Stimulated activated naive CD4-positive, alpha-beta T cell treated with Interleukin-2 at 50 U/mL for 16 hours (primary cell): ENCODE results near the gene OR2J1.
"Not testable (repeated sequence)": the region's sequence is repeated elsewhere in the genome, so short reads cannot be mapped to it uniquely, and the experiment has no call there.

Experiments used
- DNase-seq: peaks from one replicate; lab custom pipeline; 2025; lab: John Stamatoyannopoulos, UW

OR2J1 gene

GRCh38 chr6:29099190-29099589 lies at the start of gene OR2J1:
TSS of gene OR2J1 (plus strand) at chr6:29099490. CDS start at chr6:29100943, 1,453 bp downstream.
- no peak for DNase-seq

- no peak for DNase-seq
Measured at GRCh38 chr6:29051680-29052079, 47.6 kb upstream of the OR2J1 start.

DNA sequence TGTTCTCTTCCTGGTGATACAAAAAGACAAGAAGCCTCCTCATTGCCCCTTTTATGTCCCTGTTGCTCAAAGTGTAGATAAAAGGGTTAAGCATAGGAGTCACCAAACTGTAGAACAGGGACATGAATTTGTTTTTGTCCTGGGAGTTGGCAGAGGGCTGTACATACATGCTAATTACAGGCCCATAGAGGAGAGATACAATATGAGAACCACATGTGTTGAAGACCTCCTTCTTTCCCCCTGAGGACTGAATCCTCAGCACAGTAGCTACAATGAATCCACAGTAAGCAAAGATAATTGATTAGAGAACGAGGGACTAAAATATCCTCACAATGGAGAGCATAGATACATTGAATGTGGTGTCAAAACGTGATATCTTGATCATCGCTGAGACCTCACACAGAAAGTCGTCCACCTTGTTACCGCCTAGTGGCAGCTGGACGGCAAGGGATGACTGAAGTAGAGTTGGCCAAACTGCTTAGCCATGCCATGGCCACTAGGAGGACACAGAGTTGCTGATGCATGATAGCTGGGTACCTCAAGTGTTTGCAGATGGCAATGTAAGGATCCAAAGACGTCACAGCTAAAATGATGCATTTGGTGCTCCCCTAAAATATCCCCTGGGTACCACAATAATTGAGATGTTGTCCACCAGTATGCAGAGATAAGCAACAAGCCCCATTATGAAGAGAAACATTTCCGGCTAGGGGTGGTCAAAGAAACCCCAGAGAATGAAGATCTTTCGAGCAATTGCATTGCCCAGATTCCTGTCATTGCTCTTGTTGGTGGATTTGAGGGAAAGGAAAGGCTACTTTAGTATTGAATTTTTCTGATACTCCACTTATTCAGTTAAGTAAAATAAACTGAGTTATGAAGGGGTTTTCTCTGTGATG lies 27.2 kb upstream of the OR2J1 start:
- no peak for DNase-seq

DNA sequence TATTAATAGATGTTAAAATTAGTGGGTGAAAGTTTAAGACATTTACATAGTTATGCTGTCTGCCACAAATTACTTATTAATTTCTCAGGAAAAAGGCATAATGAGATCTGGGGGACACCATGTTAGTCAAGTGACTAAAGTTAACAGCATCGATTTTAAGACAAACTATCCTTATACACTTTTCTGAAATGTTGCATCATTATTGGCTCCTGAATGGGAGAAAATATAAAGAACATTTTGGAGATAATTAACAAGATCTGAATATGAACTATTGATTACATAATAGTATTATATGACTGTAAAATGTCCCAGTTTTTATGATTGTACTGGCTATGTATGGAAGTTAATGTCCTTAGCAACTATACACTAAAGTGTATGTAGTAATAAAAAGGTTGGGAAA lies 20.1 kb upstream of the OR2J1 start:
- DNase-seq: no peak

DNA sequence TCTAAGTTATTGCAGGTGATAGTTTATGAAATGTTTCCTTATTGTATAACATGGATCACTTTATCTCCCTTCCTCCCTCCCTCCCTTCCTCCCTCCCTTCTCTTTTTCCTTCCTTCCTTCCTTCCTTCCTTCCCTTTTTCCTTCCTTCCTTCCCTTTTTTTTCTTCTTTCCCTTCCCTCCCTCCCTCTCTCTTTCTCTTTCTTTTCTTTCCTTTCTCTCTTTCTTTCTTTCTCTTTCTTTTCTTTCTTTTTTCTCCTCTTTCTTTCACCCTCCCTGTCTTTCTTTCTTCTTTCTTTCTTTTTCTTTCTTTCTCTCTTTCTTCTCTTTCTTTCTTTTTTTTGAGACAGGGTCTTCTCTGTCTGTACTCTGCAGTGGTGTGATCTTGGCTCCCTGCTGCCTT lies 18.0 kb upstream of the OR2J1 start:
- no peak for DNase-seq

DNA sequence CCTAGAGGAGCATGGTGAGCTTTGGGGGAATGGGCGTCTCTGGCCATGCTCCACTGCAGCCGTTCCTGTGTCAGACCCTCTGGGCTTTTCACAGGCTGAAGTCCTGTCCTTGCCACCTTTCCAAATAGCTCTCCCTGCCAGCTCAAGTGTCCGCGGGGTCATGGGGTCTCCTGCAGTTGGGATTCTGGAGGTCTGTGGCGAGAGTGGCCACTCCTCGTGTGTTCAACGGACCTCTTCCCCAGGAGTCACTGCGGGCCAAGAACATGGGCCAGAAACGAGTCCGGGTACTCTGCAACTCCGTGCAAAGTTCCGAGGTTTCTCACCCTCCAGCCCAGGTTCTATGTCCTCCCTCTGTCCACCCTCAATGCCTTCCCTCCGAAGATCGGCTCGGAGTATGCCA lies 16.8 kb upstream of the OR2J1 start:
- DNase-seq: no peak

DNA sequence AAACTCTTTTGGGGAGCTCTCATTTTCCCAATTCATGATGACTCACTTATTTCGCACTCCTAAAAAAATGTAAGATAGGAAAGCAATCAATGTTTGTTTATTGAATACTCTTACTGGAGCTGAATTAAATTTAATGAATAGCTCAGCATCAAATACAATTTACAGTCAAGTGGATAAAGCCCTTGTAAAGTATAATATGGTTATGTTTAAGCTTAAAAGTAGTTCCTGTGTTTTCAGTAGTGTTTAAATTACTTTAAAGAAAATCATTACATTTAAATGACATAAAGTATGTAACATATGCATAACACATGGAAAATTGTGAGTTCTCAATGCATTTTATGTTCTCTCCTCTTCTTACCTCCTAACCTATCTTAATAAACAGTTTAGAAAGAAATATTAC lies 12.1 kb upstream of the OR2J1 start, which contains the start of gene OR2B3:
Gene OR2B3 (minus strand): TSS at position 101 of the 400 bp plus-strand sequence. CDS start 65 bp downstream, at position 36.
- no peak for DNase-seq

DNA sequence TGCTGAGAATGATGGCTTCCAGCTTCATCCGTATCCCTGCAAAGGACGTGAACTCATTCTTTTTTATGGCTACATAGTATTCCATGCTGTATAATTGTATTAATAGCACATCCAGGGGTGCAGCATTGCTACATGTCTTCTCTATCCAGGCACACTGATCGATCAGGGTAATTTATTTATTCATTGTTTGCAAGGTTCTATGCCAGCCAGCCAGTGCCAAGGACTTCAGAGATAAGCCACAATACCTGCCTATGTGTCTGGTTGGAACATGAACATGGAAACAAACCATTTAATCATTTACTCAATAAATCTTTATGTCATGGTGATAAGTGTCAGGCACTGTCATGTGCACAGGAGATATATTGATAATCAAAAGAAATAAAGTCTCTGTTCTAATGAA lies 6.3 kb upstream of the OR2J1 start:
- DNase-seq: no peak

GRCh38 chr6:29097803-29098202 lies 1.5 kb upstream of the OR2J1 start:
- DNase-seq: no peak

DNA sequence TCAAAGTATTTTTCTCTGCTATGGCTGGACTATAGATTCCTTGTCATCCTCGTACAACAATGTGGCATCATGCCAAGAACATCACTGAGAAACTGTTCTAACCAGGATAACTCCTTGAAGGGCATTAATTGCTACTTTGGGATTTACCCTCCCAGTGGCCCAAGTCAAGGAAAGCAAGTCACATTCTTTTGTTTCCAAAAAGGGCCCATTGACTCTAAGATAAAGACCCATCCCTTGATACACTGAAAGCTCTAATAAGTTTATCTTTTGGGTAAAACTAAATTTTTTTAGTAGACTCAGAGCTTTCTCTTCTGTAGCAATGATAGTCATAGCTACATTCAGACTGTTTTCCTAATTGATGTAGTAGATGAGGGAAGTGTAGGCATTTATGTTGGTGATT lies 8.5 kb downstream of the OR2J1 start, which contains the start of gene OR2J3:
Gene OR2J3 (plus strand): TSS at position 301 of the 400 bp plus-strand sequence. CDS start 3,833 bp downstream, outside the sequence.
- DNase-seq: no peak

DNA sequence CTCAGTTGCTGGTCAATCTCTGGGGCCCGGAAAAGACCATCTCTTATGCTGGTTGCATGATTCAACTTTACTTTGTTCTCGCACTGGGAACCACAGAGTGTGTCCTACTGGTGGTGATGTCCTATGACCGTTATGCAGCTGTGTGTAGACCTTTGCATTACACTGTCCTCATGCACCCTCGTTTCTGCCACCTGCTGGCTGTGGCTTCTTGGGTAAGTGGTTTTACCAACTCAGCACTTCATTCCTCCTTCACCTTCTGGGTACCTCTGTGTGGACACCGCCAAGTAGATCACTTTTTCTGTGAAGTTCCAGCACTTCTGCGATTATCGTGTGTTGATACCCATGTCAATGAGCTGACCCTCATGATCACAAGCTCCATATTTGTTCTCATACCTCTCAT lies 12.8 kb downstream of the OR2J1 start:
- DNase-seq: no peak

GRCh38 chr6:29114964-29115363 lies 15.7 kb downstream of the OR2J1 start:
- DNase-seq: not testable (repeated sequence)

GRCh38 chr6:29129326-29130012 lies 30.2 kb downstream of the OR2J1 start:
- no peak for DNase-seq

DNA sequence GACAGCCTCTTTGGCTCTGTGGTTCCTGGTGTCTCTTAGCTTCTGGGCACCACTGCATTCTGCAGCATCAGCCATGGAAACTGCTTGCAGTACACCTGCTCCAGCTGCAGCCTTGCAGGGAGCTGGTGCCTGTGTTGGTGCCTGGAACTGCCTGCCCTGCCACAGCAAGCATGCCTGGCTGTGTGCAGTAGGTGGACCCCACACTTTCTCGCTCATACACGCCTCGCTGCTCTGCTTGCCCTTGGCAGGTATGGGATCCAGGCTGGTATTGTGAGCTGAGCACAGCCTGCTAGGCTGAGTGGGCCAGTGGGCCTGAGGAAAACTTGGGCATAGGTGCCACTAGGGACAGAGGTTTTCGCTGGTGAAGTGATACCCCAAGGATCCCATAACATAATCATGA lies 31.4 kb downstream of the OR2J1 start:
- no peak for DNase-seq

DNA sequence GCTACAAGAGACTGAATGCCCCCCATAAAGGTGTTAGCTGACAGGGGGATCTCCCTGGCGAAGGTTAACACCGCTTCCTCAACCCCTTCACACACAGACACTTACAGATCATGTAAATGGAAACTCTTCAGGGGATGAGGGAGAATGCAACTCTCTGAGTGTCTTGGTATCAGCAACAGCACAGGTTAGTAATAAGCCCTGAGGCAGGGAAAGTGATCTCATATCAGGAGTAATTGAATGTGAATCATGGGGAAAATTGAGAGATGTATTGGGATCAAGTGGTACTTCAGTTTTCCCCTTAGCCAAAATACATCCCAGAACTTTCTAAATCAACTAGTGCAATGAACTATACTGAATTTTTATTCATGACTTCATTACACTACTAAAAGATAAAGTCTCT lies 32.4 kb downstream of the OR2J1 start:
- DNase-seq: no peak

- DNase-seq: no peak
Measured at GRCh38 chr6:29137724-29138123, 38.4 kb downstream of the OR2J1 start.

GRCh38 chr6:29141606-29142005 lies 42.3 kb downstream of the OR2J1 start:
- DNase-seq: no peak

DNA sequence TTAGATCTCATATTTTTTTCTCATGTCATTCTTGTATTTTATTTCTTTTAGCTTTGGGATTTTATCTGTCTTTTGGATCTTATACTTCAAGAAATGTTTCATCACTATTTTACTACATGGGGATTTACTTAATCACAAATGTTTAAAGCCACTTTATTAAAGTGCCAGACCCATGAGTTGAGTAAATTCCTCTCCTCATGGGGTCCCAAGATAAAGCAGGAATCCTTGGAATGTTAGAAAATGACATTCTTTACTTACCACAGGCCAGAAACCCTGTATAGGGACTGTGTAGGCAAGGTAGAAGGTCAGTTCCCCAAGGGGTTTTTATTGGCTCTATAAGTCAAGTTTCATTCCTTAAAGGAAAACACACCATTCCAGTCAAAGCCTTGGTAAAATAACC lies 43.0 kb downstream of the OR2J1 start:
- DNase-seq: no peak

GRCh38 chr6:29146179-29146578 lies 46.9 kb downstream of the OR2J1 start:
- DNase-seq: no peak

DNA sequence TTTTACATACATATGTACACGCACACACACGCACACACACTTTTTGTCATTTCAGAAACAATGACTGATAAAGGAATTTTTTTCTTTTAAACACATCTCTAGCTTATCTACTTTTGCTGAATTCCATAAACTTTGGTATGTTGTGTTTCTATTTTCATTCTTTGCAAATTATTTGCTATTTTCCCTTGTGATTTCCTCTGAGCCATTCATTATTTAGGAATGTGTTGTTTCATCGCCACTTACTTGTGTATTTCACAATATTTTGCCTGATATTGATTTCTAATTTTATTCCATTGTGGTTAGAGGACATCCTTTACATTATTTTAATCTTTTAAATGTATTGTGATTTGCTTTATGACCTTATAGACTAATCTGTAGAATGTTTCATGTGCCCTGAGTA lies 47.8 kb downstream of the OR2J1 start:
- DNase-seq: no peak

DNA sequence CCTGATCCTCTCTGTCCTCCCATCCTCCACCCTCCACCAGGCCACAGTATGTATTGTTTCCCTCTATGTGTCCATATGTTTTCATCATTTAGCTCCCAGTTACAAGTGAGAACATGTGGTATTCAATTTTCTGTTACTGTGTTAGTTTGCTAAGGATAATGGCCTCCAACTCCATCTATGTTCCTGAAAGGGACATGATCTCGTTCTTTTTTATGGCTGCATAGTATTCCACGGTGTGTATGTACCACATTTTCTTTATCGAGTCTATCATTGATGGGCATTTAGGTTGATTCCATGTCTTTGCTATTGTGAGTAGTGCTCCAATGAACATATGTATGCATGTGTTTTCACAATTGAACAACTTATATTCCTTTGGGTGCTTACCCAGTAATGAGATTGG lies 50.2 kb downstream of the OR2J1 start:
- DNase-seq: not testable (repeated sequence)
